GM21528 (cell line): ENCODE measurements around the gene COPS9.

Experiments
- ATAC-seq: cut with Tn5 transposase; IDR thresholded peaks from one replicate; pipeline ENCODE4 v1.9.1; 2021; ENCODE audit warnings: mild to moderate bottlenecking, moderate library complexity; ENCODE audit not compliant: unreplicated experiment, low FRiP score

COPS9 gene

DNA sequence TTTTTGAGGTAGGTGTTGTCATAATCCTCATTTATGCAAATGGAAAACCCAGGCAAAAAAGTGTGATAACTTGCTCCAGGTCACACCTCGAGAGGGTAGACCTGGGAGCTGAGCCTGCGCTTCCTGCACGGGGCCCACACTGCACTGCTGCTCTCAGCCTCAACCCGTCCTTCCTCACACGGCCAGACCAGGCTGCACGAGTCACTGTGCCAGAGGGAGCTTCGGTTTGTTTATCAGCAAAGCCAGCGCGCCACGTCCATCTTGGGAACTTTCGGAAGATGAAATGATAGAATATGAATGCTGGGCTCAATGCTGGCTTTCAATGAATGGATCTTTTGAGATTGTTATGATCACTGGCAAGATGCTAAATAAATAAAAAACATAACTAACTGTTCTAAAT, 14.4 kb downstream of the COPS9 start:
- ATAC-seq, result no peak

DNA sequence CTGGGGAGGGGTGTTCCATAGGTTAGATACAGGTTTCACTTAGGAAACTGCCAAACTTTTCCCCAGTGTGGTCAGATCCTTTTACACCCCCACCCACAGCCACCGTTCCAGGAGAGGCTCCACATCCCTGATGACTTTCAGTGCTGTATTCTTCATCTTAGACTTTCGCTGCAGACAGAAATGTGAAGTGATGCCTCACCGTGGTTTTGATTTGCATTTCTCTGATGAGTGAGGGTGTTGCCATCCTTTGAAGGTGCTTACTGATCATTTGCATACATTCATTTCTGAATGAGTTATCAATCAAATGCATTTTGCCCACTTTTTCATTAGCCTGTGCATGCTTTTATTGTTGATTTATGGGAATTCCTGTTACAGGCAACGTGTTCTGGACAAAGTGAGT, 14.9 kb downstream of the COPS9 start:
- no peak for ATAC-seq

- ATAC-seq, result no peak
These were observed 21.9 kb downstream of the COPS9 start for GRCh38 chr2:240114233-240114632.

GRCh38 chr2:240112914-240113690, 23.0 kb downstream of the COPS9 start:
- no peak for ATAC-seq

GRCh38 chr2:240111253-240111652, 24.9 kb downstream of the COPS9 start:
- ATAC-seq, result no peak

DNA sequence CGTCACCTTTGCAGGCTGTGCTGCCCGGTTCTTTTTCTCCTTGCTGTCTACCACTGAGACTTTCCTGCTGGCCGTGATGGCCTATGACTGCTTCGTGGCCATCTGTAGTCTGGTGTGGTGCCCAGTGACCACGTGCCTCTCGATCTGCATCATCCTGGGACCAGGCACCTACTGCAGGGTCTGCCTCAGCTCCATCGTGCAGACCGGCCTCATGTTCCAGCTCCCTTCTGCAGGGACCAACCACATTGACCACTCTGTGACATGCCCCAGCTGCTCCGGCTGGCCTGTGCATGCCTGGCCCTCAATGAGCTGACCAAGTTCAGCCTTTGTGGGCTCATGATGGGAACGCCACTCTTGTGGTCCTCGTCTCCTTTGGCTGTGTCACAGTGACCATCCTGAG, 26.7 kb downstream of the COPS9 start:
- no peak for ATAC-seq

GRCh38 chr2:240107477-240107796, 28.7 kb downstream of the COPS9 start:
- no peak for ATAC-seq

DNA sequence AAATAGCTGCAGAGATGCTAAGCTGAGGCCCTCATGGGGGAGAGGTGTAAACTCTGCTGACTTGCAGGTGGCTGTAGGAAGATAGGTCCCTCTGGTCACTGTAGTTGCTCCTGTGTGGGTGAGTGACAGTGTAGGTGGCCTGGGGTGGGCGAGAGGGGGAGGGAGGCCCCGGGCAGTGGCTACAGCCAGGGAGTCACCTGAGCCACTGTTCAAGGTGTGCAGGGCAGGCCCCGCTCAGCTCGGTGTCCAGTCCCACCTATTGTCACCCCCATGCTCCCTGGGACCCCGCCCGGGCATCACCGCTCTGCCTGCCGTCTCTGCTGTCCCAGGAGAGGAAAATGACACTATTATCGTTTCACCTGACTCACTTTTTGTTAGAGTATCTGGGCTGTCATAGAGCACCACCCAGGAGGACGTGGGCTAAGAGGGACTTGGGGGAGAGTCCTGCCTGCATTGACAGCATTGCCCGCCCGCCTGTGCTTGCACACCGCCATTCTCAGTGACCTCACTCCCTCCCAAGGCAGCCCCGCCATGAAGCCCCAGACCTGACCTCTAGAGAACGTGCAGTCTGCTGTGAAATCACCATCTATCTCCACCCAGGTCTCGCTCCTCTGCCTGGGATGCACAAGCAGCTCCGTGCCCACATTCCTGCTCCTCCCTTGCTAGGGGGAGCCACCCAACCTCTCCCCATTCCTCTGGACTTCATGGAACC, 29.2 kb downstream of the COPS9 start:
- ATAC-seq, result no peak

DNA sequence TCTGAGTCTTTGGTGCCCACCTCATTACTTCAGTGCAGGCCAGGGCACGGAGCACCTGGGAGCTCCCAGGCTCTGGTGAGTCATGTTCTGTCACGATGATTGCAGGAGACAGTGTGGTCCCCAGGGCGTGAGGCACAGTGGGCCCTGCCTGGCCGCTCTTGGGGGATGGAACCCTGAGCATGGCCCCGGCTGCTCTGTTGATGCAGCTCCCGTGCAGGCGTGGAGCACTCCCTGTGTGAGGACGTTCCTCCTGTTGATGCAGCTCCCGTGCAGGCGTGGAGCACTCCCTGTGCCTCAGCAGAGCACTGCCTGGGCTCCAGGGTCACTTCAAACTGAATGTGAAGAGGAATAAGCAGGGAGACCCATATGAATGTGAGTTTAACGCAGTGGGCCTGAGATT, 30.1 kb downstream of the COPS9 start:
- no peak for ATAC-seq

DNA sequence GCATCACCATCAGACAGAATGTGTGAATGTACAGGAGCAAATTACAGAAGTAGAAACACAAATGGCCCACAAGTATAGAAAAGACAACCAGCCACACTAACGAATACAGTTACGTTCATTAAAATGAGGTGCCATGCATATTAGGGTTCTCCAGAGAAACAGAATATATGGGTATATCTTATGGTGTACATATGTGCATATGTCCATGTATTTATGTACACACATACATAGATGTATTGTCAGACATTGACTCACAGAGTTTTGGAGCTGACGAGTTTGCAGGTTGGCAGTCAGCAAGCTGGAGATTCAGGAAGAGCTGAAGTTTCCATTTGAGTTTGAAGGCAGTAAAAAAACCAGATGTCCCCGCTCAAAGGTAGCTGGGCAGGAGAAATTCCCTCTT, 33.0 kb downstream of the COPS9 start:
- ATAC-seq, result no peak

GRCh38 chr2:240098349-240098748, 37.8 kb downstream of the COPS9 start:
- ATAC-seq, result no peak

DNA sequence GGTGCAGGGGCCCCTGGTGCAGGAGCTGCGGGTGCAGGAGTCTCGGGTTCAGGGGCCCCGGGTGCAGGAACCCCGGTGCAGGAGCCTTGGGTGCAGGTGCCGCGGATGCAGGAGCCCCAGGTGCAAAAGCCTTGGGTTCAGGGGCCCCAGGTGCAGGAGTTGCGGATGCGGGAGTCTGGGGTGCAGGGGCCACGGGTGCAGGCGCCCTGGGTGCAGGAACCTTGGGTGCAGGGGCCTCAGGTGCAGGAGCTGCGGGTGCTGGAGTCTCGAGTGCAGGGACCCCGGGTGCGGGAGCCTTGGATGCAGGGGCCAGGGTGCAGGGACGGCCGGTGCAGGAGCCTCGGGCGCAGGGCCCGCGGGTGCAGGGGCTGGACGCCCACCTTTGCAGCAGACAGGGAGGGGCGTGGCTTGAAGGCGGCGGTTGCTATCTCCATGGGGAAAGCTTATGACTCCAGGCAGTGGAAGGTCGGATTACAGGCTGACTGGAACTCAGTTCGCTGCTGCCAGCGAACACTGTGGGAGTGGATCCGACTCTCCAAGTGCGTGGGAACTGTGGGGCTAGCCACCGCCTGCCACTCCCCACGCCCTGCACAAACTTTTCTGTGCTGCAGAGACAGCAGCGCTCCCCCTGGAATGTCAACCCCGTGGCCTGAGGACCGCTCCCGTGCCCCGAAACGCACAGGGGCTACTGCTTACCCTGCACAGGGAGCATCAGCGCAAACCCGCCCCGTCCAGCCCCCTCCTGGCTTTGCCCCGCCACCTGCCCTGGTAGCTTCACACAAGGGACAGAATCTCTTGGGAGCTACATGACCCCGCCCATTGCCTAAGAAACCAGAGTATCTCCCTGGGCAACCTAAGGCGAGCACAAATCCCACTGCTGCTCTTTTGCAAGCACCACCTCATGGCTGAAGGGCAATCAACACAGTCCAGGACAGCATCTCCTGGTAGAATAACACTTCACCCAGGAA, 40.3 kb downstream of the COPS9 start:
- no peak for ATAC-seq

GRCh38 chr2:240089306-240089705, 46.8 kb downstream of the COPS9 start:
- ATAC-seq, result no peak

DNA sequence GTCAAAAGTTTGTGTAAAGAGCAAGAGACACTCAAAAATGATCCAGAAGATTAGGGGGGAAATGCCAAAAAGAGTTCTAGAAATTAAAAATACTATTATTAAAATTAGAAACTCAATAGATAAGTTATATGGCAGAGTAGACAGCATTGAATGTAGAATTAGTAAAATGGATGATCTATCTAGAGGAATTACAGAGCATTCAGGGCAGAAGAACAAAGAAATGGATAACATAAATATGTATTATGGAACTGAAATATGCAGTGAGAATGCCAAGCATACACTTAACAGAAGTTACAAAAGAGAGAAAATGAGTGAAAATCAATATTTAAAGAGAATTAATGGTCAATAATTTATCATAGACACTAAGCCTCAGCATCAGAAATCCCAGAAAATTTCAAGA, 49.5 kb downstream of the COPS9 start:
- no peak for ATAC-seq
